IPS-18c (cell line): ENCODE results near the gene PADI1.

Experiments
- H3K4me3 ChIP-seq: 2 replicates; pipeline ENCODE4 v1.7.0; 2013; ENCODE audit warnings: low read depth, mild to moderate bottlenecking, low read length, moderate library complexity; ENCODE audit not compliant: insufficient read depth
- H3K9me3 ChIP-seq: one replicate; pipeline ENCODE4 v1.6.1; 2013; ENCODE audit warnings: mild to moderate bottlenecking, low read length, moderate library complexity; ENCODE audit not compliant: control insufficient read depth, insufficient read depth

Gene PADI1

DNA sequence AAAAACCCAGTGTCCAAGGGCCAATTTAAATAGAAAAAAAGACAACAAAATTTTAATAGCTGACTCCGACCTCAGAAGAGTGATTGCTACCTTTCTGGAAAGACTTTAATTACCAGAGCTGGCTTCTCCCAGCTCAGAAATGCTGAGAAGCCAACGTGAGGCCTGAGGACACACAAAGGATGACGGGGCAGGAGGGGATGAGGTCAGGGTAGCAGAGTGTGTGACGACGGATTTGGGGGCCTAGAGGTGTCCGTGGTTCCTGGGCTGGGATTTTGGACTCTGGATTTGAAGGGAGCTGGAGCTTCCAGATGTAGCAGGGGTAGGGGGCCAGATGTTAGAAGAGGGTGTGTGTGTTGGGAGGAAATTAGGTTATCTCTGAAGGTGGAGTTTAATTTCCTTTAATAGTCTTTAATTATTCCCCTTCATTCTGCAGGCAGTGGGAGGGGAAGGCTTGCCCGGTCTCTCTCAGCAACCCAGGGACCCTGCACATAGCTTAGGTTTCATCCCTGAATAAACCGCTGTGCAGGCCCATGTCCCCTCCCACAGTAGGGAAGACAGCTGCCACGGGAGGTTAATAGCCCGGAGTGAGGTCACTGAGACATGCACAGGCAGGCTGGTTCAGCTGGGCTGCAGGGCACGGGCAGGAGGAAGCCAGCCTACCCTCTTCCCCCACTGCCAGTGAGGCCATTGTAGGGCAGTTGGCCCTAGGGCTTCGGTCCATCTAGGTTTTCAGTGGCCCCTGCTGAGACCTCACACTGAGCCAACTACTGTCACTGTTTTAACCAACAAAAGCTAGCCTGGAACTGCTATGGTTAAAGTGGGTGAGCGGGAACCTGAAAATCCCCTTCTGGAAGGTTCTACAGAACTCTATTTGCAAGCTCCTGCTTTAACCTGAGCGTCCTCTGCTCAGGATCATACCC lies 40.2 kb downstream of the PADI1 start:
- no peak overlapping the region for H3K4me3 ChIP-seq

DNA sequence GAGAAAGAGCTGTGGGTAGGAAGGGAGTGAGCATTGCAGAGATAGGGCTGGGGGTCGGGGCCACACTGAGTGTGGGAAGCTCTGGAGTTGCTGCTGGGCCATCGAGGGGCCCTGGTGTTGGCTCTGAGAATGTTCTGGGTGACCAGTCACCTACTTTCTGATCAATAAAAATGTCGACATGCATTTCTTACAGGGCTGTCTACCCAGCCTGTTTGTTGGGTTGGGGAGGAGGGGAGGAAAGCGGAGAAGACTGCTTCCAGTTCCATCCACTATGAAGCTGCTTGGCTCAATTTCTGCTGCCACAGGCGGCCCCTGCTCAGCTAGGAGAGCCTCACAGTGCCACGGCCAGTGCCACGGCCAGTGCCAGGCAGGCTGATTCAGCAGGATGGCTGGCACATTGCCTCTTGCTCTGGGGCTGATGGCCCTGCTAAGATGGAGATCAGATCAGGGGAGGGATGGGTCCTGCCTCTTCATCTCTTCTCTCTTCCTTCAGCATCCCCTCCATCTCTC lies 40.9 kb downstream of the PADI1 start:
- H3K9me3 ChIP-seq = no peaks in the 10 kb centered on the region
- no peak overlapping the region for H3K4me3 ChIP-seq

More for the DNA sequence above, 40.2 kb downstream of the PADI1 start:
- no peaks in the 10 kb centered on the region for H3K9me3 ChIP-seq

DNA sequence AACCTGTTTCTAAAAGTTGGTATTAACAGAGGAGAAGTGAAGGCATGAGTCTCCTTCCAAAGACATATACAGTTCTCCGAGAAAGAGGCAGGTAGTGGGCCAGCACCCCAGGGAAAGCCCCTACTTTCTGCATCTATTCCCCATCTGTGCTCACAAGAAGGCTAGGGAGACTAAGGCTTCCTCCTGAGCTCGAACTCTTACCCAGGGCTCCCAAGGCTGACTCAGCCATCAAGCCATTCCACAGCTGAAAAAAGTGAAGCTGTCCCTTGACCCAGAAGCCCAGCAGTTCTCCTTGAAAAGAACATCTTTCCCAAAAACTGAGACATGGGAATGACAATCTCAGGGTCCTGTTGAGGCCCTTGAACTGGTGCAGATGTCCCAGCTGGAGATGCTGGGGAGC lies 42.0 kb downstream of the PADI1 start:
- no peak overlapping the region for H3K4me3 ChIP-seq
- H3K9me3 ChIP-seq = no peaks in the 10 kb centered on the region

DNA sequence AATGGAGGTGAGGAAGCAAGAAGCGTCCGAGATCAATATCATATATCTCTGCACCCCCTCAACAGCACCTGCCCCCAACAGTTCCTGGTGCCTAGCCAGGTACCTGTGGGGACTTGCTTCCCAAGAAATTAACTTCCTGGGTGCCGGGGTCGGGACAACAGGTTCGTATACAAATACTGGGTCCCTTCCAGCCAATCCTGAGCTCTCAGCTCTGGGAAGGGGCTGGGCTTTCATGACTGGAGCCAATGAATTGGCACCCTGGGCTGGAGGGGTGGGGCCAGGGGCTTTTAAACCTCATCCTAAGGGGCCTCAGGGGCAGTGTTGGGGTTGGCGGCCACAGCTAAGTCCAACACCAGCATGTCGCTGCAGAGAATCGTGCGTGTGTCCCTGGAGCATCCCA lies 43.9 kb downstream of the PADI1 start, which contains the start of gene PADI3:
Gene PADI3, plus strand, starts transcription at position 318 of the 400 bp plus-strand sequence. Its CDS starts 40 bp downstream, at position 358.
- Histone ChIP-seq H3K4me3 (no peak within 1 kb of the TSS), H3K9me3 (no peaks in the 10 kb centered on the region)

DNA sequence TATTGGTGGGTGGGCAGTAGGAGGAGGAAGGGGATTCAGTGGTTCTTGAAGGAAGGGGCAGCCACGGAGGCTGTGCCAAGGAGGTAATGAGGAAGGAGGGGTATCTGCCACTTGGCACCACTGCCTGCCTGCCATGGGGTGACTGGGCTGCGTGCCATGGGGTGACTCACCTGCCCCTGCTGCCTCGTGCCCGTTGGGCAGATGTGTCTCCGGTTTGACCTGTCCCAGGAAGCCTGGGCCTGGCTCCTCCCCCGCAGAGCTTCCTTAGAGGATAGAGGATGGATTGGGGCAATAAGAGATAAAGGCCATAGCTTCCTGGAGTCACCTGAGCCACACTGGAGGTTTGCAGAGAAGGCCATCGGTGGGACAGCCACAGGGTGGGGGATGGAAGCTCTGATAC lies 45.7 kb downstream of the PADI1 start:
- H3K4me3 ChIP-seq = no peak overlapping the region; the same call in 1 of the 2 replicates
- no peaks in the 10 kb centered on the region for H3K9me3 ChIP-seq

DNA sequence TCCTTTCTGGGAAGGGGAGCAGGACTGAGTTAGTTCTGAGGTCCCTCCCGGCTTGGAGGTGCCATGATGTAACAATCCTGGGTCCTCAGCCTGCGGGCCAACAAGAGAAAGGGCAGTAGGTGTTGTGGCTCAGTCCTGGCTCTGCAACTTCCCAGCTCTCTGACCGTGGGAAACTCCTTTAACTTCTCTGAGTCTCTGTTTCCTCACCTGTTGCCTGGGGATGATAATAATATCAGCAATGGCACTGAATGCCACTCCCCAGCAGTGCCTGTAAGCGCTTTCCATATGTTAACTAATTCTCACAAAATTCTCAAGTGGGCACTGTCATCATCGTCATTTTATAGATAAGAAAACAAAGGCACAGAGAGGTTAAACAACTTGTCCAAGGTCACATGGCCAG lies 46.3 kb downstream of the PADI1 start:
- H3K9me3 ChIP-seq = no peaks in the 10 kb centered on the region
- no peak overlapping the region for H3K4me3 ChIP-seq

DNA sequence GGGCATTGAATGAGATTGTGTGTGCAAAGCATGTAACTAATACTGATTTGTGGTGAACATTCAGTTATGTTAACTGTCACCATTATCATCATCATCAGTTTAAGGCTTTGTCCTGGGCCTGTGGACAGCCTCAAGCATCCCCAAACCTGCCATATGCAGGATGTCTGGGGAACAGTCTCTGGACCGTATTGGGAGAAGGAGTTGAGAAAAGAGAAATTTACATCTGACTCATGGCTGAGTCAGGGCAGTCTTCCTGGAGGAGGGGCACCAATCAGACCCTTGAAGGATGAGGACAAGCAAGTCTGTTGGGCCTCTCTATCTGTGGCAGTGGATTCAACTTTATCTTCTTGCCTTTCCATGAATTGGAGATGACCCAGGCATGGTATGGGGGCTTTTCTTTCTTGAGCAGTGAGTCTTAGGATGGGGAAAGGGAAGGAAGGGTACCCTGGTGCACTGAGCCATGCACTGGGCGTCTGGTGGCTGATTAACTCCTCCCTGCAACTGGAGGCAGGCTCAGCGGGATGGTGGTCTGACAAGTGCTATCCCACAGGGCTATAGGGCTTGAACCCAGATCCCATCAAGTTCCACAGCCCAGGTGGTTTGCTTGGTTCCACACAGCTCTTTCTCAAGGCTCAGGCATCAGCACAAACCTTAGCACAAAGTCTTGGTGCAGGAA lies 46.9 kb downstream of the PADI1 start:
- no peak overlapping the region for H3K4me3 ChIP-seq
- no peaks in the 10 kb centered on the region for H3K9me3 ChIP-seq

DNA sequence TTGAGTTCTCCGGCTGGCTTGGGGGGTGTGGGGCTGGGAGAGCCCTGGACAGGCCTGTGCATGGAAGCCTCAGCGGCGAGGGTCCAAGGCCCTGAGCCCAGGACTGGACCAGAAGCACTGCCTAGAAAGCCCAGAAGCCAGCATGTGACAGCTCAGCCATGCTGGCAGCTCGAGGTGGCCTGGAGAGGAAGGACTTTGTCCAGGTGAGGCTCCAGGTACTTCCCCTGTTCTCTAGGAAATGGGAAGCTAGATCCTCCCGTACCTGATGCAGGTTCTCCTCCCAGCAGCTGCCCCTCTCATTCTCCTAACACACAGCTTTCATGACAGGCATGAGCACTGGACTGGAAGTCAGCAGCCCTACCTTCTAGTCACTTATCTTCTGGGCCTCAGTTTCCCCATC lies 50.4 kb downstream of the PADI1 start:
- no peaks in the 10 kb centered on the region for H3K9me3 ChIP-seq
- no peak overlapping the region for H3K4me3 ChIP-seq

DNA sequence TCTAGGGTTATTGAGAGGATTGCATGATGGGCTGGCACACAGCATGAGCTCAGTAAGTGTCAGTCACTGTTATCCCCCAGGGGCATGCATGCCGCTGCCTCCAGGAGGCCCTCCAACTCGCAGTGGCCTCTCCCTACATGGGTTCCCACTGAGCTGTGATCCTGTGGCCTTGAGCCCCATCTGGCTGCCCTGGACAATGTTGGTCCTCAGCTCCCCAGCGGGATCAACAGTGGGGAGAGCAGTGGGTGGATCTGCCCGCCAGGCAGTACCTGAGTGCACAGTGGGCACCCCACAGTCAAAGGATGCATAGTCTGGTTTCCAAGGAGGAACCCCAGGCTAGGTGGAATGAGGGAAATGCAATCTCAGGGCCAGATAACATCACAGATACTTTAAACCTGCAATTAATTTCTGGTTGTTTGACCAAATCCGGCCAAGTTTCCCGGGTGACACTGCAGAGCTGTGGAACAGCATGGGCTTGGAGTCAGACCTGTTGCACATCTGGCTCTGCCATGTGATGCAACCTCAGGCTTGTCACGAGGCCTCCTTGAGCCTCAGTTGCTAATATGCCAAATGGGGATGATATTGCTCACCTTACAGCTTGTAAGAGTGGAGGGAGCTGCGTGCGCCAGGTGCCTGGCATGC lies 53.3 kb downstream of the PADI1 start:
- H3K9me3 ChIP-seq = no peaks in the 10 kb centered on the region
- no peak overlapping the region for H3K4me3 ChIP-seq

DNA sequence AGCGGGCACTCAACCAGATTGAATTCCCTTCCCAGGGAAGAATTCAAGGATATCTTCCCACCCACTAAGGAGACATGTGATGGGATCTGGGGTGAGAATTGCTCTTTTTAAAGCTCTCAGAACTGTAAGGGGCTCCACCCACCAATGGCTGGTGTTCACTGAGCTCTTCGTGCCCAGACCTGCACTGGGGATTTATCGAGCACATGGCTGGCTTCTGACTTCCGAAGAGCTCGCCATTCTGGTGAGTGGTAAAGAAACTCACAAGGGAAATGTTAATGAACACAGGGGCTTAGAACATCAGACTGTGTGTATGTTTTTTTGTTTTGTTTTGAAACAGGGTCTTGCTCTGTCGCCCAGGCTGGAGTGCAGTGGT lies 53.8 kb downstream of the PADI1 start:
- Histone ChIP-seq H3K9me3 (no peaks in the 10 kb centered on the region), H3K4me3 (no peak overlapping the region)

DNA sequence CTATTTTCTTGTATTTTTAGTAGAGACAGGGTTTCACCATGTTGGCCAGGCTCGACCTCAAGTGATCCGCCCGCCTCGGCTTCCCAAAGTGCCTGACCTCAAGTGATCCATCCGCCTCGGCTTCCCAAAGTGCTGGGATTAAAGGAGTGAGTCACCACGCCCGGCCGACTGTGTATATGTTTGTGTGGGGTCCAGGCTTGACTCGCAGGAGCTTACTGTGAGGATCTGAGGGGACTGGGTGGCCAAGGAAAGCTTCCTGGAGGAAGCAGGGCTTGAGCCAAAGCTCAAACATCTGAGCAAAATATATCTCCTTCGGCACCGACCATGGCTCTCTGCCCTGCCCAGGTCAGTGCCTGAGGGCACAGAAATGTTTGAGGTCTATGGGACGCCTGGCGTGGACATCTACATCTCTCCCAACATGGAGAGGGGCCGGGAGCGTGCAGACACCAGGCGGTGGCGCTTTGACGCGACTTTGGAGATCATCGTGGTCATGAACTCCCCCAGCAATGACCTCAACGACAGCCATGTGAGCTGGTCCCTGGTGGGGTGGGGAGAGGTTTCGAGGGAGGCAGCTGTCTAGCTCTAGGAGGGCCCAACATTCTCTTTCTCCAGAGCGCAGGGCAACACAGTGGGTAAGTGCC lies 54.4 kb downstream of the PADI1 start:
- H3K4me3 ChIP-seq = no peak overlapping the region
- no peaks in the 10 kb centered on the region for H3K9me3 ChIP-seq

DNA sequence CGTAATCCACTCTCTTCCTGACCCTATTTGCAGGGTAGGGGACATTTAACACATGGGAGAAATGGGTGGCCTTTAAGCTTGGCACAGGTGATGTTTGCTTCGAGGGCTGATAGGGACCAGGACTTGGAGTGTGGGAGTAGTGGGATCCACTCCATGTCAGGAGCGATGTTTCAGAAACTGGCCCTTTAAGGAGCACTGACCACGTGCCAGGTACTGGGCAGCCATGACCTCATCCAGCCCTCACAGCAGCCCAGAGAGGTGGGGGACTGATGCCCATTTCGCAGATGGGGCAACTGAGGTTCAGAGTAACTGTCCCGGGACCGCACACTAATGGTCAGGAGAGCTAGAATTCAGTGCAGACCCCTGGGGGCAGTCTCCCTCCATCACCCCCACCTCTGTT lies 55.3 kb downstream of the PADI1 start:
- no peaks in the 10 kb centered on the region for H3K9me3 ChIP-seq
- no peak overlapping the region for H3K4me3 ChIP-seq

DNA sequence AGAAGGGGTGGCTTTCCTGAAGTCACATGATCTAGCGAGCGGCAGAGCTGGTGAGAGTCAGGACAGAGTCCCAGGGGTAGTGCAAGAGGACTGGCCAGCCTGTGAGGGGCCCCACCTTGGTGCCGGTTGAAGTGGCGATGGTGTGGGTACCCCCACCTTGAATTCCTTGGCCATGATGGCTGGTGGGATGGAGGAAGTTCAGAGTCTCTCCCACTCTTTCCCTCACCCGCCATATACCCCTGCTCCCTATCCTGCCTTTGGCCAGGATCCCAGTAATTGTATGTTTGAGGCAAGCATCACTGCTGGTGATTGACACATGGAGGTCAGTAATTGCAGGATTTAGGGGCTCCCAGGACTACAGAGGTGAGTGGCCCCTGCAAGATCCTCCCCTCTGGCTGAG lies 55.8 kb downstream of the PADI1 start:
- no peaks in the 10 kb centered on the region for H3K9me3 ChIP-seq
- no peak overlapping the region for H3K4me3 ChIP-seq

DNA sequence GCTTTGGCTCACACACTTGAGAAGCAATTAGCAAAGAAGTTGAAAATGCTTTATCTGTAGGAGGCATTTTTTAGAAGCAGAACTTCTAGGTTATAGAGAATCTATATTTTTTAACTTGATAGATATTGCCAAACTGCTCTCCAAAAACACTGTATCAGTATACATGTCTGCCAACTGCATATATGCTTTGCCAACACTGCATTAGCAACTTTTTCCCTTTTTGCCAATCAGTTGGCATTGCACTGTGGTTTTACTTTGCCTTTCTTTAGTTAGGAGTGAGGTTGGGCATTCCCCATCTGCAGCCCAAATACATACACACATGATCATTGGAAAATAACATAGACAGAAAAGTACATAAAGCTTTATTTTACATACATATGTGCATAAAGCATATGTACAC lies 59.0 kb downstream of the PADI1 start:
- H3K9me3 ChIP-seq = no peaks in the 10 kb centered on the region
- no peak overlapping the region for H3K4me3 ChIP-seq

DNA sequence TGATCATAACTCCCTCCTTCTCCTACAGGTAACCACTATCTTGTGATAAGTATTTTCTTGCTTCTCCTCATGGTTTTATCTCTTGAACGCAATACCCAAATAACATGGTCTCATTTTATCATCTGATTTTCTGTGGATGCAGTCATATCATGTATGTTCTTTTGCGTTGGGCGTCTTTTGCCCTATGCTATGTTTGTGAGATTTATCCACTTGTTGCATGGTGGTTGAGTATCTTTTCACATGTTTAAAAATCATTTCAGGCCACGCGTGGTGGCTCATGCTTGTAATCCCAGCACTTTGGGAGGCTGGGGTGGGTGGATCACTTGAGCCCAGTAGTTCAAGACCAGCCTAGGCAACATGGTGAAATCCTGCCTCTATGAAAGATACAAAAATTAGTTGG lies 59.5 kb downstream of the PADI1 start:
- Histone ChIP-seq H3K9me3 (no peaks in the 10 kb centered on the region), H3K4me3 (no peak overlapping the region)

DNA sequence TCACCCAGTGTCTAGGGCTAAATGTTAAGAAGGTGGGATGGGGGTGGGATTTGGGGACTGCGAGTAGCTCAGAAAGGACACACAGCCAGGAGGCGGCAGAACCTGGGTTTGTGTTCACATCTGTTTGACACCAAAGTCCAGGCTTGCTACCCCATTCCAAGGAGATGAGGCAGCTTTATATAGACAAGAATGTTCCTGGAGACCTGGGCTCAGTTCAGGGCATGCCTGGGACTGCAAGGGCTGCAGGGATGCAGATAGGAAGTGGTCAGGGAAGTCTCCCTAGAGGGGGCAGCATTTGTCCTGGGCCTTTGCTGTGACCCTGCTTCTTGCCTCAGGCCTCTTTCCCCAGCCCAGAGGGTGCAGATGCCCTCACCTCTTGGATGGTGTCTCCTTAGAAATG lies 60.2 kb downstream of the PADI1 start:
- no peak overlapping the region for H3K4me3 ChIP-seq
- H3K9me3 ChIP-seq = no peaks in the 10 kb centered on the region

DNA sequence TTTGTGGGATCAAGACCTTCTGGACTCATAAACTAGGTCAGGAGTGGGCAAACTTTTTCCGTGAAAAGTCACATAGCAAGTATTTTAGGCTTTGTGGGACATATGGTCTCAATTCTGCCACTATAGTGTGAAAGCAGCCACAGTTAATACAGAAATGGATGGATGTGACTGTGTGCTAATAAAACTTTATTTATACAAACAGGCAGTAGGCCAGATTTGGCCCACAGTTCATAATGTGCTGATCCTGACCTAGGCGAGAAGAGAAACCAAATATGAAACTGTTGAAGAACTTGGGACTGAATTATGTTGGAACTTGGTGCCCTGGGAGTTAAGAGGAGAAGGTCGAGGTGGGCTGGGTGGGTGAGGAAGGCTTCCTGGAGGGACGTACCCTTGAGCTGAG lies 61.0 kb downstream of the PADI1 start:
- no peak overlapping the region for H3K4me3 ChIP-seq
- H3K9me3 ChIP-seq = no peaks in the 10 kb centered on the region
